GM23338 (cell line): Measurements from ENCODE around the gene FRRS1L. TPM values are rescaled to one million over a fixed set of nuclear protein-coding genes. Genes with fewer than 3 reads are reported as not detected.
A peak's percentile ranks its signal among the peaks of the same experiment; 100 is the strongest.

ENCODE experiments used
- ATAC-seq: fragments of 200-7000 bp; cut with Tn5 transposase; 3 replicates; pipeline ENCODE4 v1.9.1; 2020
- DNase-seq: peaks from one replicate; pipeline ENCODE4 v3.0.0-alpha.2; 2015; ENCODE audit warnings: low spot score
- H2AFZ ChIP-seq: fragments of 200-600 bp; sonication (generic); 2 replicates; pipeline ENCODE4 v1.8.0; 2016; ENCODE audit warnings: antibody characterized with exemption, mild to moderate bottlenecking, moderate library complexity
- H3F3A ChIP-seq: fragments of 200-600 bp; sonication (generic); replicated peaks from 2 replicates; pipeline ENCODE4 v1.8.0; 2017; ENCODE audit warnings: antibody characterized with exemption, mixed run types, low read depth
- H3K27ac ChIP-seq: fragments of 200-600 bp; sonication (generic); 2 replicates; pipeline ENCODE4 v1.6.1; 2016; ENCODE audit warnings: low read depth
- H3K27me3 ChIP-seq: fragments of 200-600 bp; sonication (generic); 2 replicates; pipeline ENCODE4 v1.8.0; 2016; ENCODE audit warnings: mild to moderate bottlenecking, mixed run types, moderate library complexity; ENCODE audit not compliant: insufficient read depth
- H3K36me3 ChIP-seq: fragments of 200-600 bp; sonication (generic); 2 replicates; pipeline ENCODE4 v1.8.0; 2016; ENCODE audit warnings: mild to moderate bottlenecking; ENCODE audit not compliant: insufficient read depth
- H3K4me1 ChIP-seq: fragments of 200-600 bp; sonication (generic); 2 replicates; pipeline ENCODE4 v1.8.0; 2016; ENCODE audit warnings: mild to moderate bottlenecking, moderate library complexity; ENCODE audit not compliant: insufficient read depth
- H3K4me2 ChIP-seq: fragments of 200-600 bp; sonication (generic); 2 replicates; pipeline ENCODE4 v1.7.1; 2017; ENCODE audit warnings: mixed run types
- H3K4me3 ChIP-seq: fragments of 200-600 bp; sonication (generic); 2 replicates; pipeline ENCODE4 v1.6.1; 2016; ENCODE audit warnings: mixed run types
- H3K79me2 ChIP-seq: fragments of 200-600 bp; sonication (generic); replicated peaks from 2 replicates; pipeline ENCODE4 v1.8.0; 2017; ENCODE audit warnings: mild to moderate bottlenecking; ENCODE audit not compliant: insufficient read depth
- H3K9me2 ChIP-seq: fragments of 200-600 bp; sonication (generic); 2 replicates; pipeline ENCODE4 v1.8.0; 2017; ENCODE audit not compliant: insufficient read depth
- H4K20me1 ChIP-seq: fragments of 200-600 bp; sonication (generic); replicated peaks from 2 replicates; pipeline ENCODE4 v1.8.0; 2017; ENCODE audit warnings: mild to moderate bottlenecking; ENCODE audit not compliant: insufficient read depth
- H3K27ac Mint-ChIP-seq: 2 replicates; pipeline ENCODE4 v1.8.0; 2020; ENCODE audit warnings: inconsistent platforms, mild to moderate bottlenecking, moderate library complexity, mixed read lengths
- H3K27me3 Mint-ChIP-seq: 3 replicates; pipeline ENCODE4 v1.8.0; 2022; ENCODE audit warnings: low read depth, mild to moderate bottlenecking, moderate library complexity, mixed read lengths, inconsistent platforms; ENCODE audit not compliant: insufficient read depth, poor library complexity
- H3K36me3 Mint-ChIP-seq: 3 replicates; pipeline ENCODE4 v1.8.0; 2021; ENCODE audit warnings: low read depth, mild to moderate bottlenecking, inconsistent platforms, moderate library complexity, mixed read lengths
- H3K4me1 Mint-ChIP-seq: 3 replicates; pipeline ENCODE4 v1.8.0; 2020; ENCODE audit warnings: mild to moderate bottlenecking, inconsistent platforms, mixed read lengths
- H3K4me3 Mint-ChIP-seq: 3 replicates; pipeline ENCODE4 v1.8.0; 2021; ENCODE audit warnings: moderate library complexity, mild to moderate bottlenecking, inconsistent platforms, mixed read lengths
- H3K9me3 Mint-ChIP-seq: 3 replicates; pipeline ENCODE4 v1.8.0; 2020; ENCODE audit warnings: moderate library complexity, mild to moderate bottlenecking, inconsistent platforms, mixed read lengths
- CREB1 ChIP-seq: fragments of 250-450 bp; sonication (Bioruptor Pico); IDR thresholded peaks from 2 replicates; pipeline ENCODE4 v1.5.0; 2020; ENCODE audit warnings: low read depth, mild to moderate bottlenecking, moderate library complexity
- ETS1 ChIP-seq: IDR thresholded peaks from 2 replicates; pipeline ENCODE4 v1.6.1; 2016; ENCODE audit warnings: antibody characterized with exemption
- EZH2 ChIP-seq: fragments of 200-600 bp; sonication (generic); IDR thresholded peaks from one replicate; pipeline ENCODE4 v1.8.0; 2017; ENCODE audit warnings: antibody characterized with exemption, mild to moderate bottlenecking, low read depth; ENCODE audit not compliant: unreplicated experiment
- EZH2phosphoT487 ChIP-seq: fragments of 200-600 bp; sonication (generic); IDR thresholded peaks from one replicate; pipeline ENCODE4 v1.8.1; 2018; ENCODE audit warnings: antibody characterized with exemption; ENCODE audit not compliant: unreplicated experiment
- JUNB ChIP-seq: IDR thresholded peaks from one replicate; pipeline ENCODE4 v1.6.1; 2016; ENCODE audit warnings: antibody characterized with exemption; ENCODE audit not compliant: unreplicated experiment
- NANOG ChIP-seq: IDR thresholded peaks from 2 replicates; pipeline ENCODE4 v1.6.1; 2016; ENCODE audit warnings: antibody characterized with exemption, borderline replicate concordance
- POLR2AphosphoS5 ChIP-seq: IDR thresholded peaks from 2 replicates; pipeline ENCODE4 v1.6.1; 2016; ENCODE audit warnings: antibody characterized with exemption, low read depth
- STAT1 ChIP-seq: IDR thresholded peaks from one replicate; pipeline ENCODE4 v1.6.1; 2016; ENCODE audit warnings: antibody characterized with exemption; ENCODE audit not compliant: unreplicated experiment
- ZNF114 ChIP-seq: fragments of 250-450 bp; sonication (Bioruptor Pico); IDR thresholded peaks from 2 replicates; pipeline ENCODE4 v1.5.0; 2020; ENCODE audit warnings: mild to moderate bottlenecking, moderate library complexity
- ZNF331 ChIP-seq: fragments of 250-450 bp; sonication (Bioruptor Pico); IDR thresholded peaks from 2 replicates; pipeline ENCODE4 v1.5.0; 2020; ENCODE audit warnings: low read depth, mild to moderate bottlenecking, moderate library complexity
- polyA plus RNA-seq: library from polyadenylated mRNA; unstranded; fragments of >200 nt; fragmentation: Nextera tagmentation; extraction: Ambion mirVana; gene quantifications from 2 replicates; pipeline ENCODE4 v1.2.1, GENCODE V29; 2016
- total RNA-seq: library from RNA; depleted of rRNA; stranded (reverse); fragments of >200 nt; shearing (Covaris generic); gene quantifications from 2 replicates; pipeline ENCODE4 v1.2.3, GENCODE V29; 2014
- TF ChIP-seq, protein P1 (sequence below), 2 experiments: fragments of 200-600 bp in 1 of 2; sonication (generic) in 1 of 2; conservative IDR thresholded peaks; 2 replicates each; pipeline versions ENCODE4 v1.5.1 to v1.6.1; 2016 to 2017; ENCODE audit warnings: antibody characterized with exemption in 2 of 2, low read depth in 2 of 2, mild to moderate bottlenecking in 2 of 2, moderate library complexity in 1 of 2
- TF ChIP-seq, protein P2 (sequence below): IDR thresholded peaks from one replicate; pipeline ENCODE4 v1.6.1; 2018; ENCODE audit warnings: antibody characterized with exemption; ENCODE audit not compliant: unreplicated experiment

Gene FRRS1L
- total and polyA plus RNA-seq, 2 experiments from 2014 or later: 0.37 to 1.1 TPM

DNA sequence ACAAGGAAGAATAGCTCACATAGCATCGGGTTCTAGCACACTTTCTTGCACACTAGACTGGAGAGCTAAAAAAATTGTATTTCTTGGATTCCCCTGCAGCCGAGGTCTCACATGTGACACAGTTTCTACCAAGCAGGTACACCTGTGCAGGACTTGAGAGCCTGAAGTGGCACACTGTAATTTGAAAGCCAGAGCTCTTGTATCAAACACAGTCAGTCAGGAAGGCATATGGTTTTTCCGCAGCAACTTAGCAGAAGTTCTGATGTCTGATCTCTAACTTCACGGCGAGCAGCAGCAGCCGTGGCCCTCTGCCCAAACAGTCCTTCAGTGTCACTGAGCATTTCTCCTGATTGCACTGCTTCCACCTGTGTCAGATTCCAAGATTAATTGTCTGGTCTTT lies 72.8 kb downstream of the FRRS1L start:
- Histone ChIP-seq H4K20me1 (peaks cover 39% of the 10 kb centered on the region), H3K4me2 (no peak overlapping the region), H2AFZ (no peak overlapping the region), H3K27me3 (no peaks in the 10 kb centered on the region), H3K9me2 (no peaks in the 10 kb centered on the region), H3K4me1 (peaks cover 41% of the 10 kb centered on the region), H3K4me3 (no peak overlapping the region), H3K27ac (no peak overlapping the region), H3K36me3 (peaks cover 5% of the 10 kb centered on the region; the same call in 1 of the 2 replicates), H3F3A (no peaks in the 10 kb centered on the region), H3K79me2 (peaks cover 73% of the 10 kb centered on the region)
- no peak for DNase-seq
- Mint-ChIP-seq H3K9me3 (no peaks in the 10 kb centered on the region), H3K4me3 (no peak overlapping the region), H3K27ac (peak overlapping the region; percentile 27), H3K27me3 (peaks cover 2% of the 10 kb centered on the region), H3K4me1 (peaks cover 27% of the 10 kb centered on the region), H3K36me3 (peaks cover 23% of the 10 kb centered on the region)
- no peak for ATAC-seq
- TF ChIP-seq NANOG (no peak), POLR2AphosphoS5 (no peak)

DNA sequence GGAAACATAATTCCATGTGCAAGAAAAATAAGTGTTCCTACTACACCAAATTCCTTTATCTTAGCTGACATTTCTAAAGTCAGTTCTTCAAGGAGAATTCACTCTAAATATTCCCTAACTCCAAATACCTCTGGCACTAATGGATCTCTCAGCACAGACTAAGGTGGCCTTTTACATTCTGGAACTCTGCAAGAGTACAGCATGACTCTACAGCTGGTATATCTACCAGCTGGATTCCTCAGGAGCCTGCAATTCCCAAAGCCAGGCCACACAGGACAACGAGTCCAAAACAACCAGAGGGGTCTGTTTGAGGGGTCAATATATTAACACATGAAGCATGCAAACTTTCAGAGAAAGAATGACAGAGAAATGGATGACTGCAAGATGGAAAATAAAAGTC lies 74.5 kb downstream of the FRRS1L start:
- H4K20me1 ChIP-seq: peaks cover 33% of the 10 kb centered on the region; the same call in 1 of the 2 replicates
- peak overlapping the region; percentile 9; the same call in 1 of the 2 replicates for H3K27ac Mint-ChIP-seq
- TF ChIP-seq JUNB (no peak), CREB1 (no peak), ETS1 (no peak), STAT1 (no peak), POLR2AphosphoS5 (no peak), EZH2phosphoT487 (no peak), NANOG (no peak), ZNF114 (no peak), ZNF331 (CRISPR knock-in tag) (no peak), EZH2 (no peak)
- TF ChIP-seq, protein P1, sequence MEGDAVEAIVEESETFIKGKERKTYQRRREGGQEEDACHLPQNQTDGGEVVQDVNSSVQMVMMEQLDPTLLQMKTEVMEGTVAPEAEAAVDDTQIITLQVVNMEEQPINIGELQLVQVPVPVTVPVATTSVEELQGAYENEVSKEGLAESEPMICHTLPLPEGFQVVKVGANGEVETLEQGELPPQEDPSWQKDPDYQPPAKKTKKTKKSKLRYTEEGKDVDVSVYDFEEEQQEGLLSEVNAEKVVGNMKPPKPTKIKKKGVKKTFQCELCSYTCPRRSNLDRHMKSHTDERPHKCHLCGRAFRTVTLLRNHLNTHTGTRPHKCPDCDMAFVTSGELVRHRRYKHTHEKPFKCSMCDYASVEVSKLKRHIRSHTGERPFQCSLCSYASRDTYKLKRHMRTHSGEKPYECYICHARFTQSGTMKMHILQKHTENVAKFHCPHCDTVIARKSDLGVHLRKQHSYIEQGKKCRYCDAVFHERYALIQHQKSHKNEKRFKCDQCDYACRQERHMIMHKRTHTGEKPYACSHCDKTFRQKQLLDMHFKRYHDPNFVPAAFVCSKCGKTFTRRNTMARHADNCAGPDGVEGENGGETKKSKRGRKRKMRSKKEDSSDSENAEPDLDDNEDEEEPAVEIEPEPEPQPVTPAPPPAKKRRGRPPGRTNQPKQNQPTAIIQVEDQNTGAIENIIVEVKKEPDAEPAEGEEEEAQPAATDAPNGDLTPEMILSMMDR (conservative IDR thresholded peaks at IDR 0.05; ENCODE audit: low read depth in 2 of 2): no peak
- TF ChIP-seq, protein P2, sequence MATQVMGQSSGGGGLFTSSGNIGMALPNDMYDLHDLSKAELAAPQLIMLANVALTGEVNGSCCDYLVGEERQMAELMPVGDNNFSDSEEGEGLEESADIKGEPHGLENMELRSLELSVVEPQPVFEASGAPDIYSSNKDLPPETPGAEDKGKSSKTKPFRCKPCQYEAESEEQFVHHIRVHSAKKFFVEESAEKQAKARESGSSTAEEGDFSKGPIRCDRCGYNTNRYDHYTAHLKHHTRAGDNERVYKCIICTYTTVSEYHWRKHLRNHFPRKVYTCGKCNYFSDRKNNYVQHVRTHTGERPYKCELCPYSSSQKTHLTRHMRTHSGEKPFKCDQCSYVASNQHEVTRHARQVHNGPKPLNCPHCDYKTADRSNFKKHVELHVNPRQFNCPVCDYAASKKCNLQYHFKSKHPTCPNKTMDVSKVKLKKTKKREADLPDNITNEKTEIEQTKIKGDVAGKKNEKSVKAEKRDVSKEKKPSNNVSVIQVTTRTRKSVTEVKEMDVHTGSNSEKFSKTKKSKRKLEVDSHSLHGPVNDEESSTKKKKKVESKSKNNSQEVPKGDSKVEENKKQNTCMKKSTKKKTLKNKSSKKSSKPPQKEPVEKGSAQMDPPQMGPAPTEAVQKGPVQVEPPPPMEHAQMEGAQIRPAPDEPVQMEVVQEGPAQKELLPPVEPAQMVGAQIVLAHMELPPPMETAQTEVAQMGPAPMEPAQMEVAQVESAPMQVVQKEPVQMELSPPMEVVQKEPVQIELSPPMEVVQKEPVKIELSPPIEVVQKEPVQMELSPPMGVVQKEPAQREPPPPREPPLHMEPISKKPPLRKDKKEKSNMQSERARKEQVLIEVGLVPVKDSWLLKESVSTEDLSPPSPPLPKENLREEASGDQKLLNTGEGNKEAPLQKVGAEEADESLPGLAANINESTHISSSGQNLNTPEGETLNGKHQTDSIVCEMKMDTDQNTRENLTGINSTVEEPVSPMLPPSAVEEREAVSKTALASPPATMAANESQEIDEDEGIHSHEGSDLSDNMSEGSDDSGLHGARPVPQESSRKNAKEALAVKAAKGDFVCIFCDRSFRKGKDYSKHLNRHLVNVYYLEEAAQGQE: no peak

More for the DNA sequence above, 74.5 kb downstream of the FRRS1L start:
- H3K4me1 Mint-ChIP-seq: peaks cover 12% of the 10 kb centered on the region
- Histone ChIP-seq H3K79me2 (peaks cover 56% of the 10 kb centered on the region), H3K4me1 (peaks cover 24% of the 10 kb centered on the region), H3K9me2 (no peaks in the 10 kb centered on the region), H3K4me2 (no peak overlapping the region), H3K4me3 (no peak overlapping the region), H3K27me3 (no peaks in the 10 kb centered on the region), H3K36me3 (peaks cover 7% of the 10 kb centered on the region), H3K27ac (no peak overlapping the region; the same call in 1 of the 2 replicates), H2AFZ (no peak overlapping the region), H3F3A (no peaks in the 10 kb centered on the region)
- peaks cover 38% of the 10 kb centered on the region for H3K36me3 Mint-ChIP-seq
- no peak overlapping the region for H3K4me3 Mint-ChIP-seq
- no peaks in the 10 kb centered on the region for H3K9me3 Mint-ChIP-seq
- peaks cover 2% of the 10 kb centered on the region for H3K27me3 Mint-ChIP-seq
- DNase-seq: no peak
- no peak for ATAC-seq
